Neural progenitor cell (in vitro differentiated cells): ENCODE data around the gene ZRANB3.

Source experiments
- EZH2 ChIP-seq: fragments of 200-600 bp; sonication (generic); IDR thresholded peaks from 2 replicates; pipeline ENCODE4 v1.6.1; 2017; ENCODE audit warnings: antibody characterized with exemption, mild to moderate bottlenecking, moderate library complexity
- EZH2phosphoT487 ChIP-seq: fragments of 200-600 bp; sonication (generic); IDR thresholded peaks from 2 replicates; pipeline ENCODE4 v1.6.1; 2017; ENCODE audit warnings: antibody characterized with exemption
- TF ChIP-seq, protein P1 (sequence below): fragments of 200-600 bp; sonication (generic); IDR thresholded peaks from 2 replicates; pipeline ENCODE4 v1.5.1; 2017; ENCODE audit warnings: antibody characterized with exemption, mild to moderate bottlenecking

DNA sequence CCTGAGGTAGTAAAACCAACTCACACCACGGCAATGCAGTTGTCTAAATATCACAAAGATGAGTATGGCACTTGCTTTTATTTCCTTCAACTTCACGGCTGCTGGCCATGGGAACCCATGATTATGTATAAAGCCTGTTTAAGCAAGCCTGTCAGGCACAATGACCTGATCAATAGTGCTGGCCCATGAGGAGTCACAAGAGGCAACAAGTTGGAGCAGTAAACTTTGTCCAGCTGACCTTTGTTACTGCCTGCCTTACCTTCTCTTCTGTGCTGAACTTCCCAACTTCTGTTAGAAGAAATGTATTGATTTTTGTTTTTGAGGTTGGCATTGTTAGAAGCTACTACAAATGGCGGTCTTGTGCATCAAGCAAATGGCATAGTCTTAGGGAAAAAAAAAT is 327.1 kb downstream of the ZRANB3 start:
- no peak for TF ChIP-seq EZH2
- TF ChIP-seq, protein P1, sequence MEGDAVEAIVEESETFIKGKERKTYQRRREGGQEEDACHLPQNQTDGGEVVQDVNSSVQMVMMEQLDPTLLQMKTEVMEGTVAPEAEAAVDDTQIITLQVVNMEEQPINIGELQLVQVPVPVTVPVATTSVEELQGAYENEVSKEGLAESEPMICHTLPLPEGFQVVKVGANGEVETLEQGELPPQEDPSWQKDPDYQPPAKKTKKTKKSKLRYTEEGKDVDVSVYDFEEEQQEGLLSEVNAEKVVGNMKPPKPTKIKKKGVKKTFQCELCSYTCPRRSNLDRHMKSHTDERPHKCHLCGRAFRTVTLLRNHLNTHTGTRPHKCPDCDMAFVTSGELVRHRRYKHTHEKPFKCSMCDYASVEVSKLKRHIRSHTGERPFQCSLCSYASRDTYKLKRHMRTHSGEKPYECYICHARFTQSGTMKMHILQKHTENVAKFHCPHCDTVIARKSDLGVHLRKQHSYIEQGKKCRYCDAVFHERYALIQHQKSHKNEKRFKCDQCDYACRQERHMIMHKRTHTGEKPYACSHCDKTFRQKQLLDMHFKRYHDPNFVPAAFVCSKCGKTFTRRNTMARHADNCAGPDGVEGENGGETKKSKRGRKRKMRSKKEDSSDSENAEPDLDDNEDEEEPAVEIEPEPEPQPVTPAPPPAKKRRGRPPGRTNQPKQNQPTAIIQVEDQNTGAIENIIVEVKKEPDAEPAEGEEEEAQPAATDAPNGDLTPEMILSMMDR = no peak
- TF ChIP-seq EZH2phosphoT487 = no peak
